Activated CD8-positive, alpha-beta memory T cell treated with anti-CD3 and anti-CD28 coated beads, Interleukin-2, amount 50 U/mL, for 1 hour (primary cell): ENCODE data around the gene C4orf51.
"Not testable (repeated sequence)": the region's sequence is repeated elsewhere in the genome, so short reads cannot be mapped to it uniquely, and the experiment has no call there.

Source experiments
- DNase-seq: peaks from one replicate; pipeline ENCODE4 v3.0.0-alpha.2; 2020; ENCODE audit errors: extremely low read depth

Gene C4orf51

DNA sequence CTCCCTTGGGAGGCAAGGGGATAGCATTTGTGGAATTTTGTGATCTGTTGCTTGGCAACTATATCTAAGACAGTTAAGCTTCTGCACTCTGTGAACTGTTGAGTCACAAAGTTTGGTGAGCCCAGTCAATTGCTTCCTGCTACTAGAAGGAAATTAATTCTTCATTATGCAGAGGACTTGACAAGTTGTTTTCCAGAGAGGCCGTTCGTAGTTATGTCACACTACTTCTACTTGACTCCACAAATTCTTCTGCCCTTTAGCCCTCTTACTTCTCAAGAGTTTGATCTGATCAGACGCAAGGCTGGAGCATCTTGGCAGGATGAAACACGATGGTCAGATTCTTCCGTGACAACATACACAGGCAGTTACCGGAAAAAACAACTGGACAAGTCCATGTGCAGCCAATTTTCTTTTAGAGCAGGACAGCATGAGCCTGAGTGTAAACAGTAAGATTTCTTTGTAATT lies at the start of gene C4orf51:
Gene C4orf51, plus strand, starts transcription at position 156 of the 465 bp plus-strand sequence. Its CDS starts 58 bp downstream, at position 214.
- no peak for DNase-seq

DNA sequence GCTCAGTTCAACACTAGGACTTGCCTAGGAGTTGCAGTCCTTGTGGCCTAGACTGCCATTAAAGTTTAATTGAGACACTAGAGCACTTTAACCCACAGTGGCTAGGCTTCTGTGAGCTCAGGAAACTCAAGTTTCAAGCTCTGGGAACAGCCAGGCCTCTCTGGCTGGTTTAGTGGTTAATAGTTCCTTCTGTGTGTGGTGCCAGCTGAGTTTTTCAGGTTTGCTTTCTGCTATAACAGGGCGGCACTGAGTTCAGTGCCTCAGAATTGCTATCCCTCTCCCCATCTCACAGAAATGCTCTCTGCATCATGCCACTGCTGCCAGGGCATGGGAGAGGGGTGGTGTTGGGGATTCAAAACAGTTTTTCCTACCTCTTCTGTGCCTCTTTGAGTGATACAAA lies 44.8 kb upstream of the C4orf51 start:
- DNase-seq, result no peak

GRCh38 chr4:145635630-145636029 lies 44.3 kb upstream of the C4orf51 start:
- no peak for DNase-seq

- DNase-seq, result no peak
These were observed 40.7 kb upstream of the C4orf51 start for GRCh38 chr4:145639186-145639698.

DNA sequence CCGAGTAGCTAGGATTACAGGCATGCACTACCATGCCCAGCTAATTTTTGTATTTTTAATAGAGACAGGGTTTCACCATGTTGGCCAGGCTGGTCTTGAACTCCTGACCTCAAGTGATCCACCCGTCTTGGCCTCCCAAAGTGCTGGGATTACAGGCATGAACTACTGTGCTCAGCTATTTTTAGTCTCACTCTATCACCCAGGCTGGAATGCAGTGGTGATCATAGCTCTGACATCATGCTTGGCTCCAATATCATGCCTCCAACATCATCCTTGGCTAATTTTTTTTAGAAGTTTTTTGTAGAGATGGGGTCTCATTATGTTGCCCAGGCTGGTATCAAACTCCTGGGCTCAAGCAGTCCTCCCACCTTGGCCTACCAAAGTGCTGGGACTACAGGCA lies 39.7 kb upstream of the C4orf51 start:
- DNase-seq, result not testable (repeated sequence)

DNA sequence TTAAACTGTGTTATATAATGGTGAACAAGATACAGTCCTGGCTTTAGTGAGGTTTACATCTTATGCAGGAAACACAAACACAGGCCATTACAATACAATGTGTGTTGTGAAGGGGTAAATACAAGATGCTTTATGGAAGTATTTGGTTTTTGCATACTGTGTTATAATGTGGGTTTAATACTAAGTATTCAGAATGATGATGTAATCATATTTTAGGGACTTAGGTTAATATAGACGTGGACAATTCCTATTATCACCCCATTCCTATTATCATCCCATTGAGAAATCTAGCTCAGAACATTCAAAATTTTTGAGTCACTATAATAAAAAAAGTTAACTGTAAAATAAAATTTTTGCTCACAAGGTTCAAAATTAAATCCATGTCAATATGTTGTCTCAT lies 36.7 kb upstream of the C4orf51 start:
- no peak for DNase-seq

- no peak for DNase-seq
These were observed 35.2 kb upstream of the C4orf51 start for GRCh38 chr4:145644699-145645098.

GRCh38 chr4:145656156-145656555 lies 23.8 kb upstream of the C4orf51 start:
- no peak for DNase-seq

DNA sequence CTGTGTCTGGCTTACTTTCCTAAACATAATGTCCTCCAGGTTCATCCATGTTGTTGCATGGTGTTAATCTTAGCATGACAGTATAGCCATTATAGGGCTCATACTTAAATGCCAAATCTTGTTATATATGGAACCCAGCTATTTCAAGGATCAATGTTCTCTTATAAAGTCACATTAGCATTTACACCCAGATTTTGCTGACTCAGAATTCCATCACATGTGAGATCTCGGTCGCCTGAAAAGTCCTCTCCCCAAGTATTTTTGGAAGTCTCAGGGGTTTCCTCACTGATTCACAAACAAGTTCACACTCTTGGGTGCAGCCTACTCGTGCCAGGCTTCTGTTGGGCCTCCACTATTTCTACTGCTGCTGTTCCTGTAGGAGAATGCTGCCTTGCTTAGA lies 19.9 kb upstream of the C4orf51 start:
- DNase-seq, result no peak

GRCh38 chr4:145663194-145663593 lies 16.8 kb upstream of the C4orf51 start:
- DNase-seq, result no peak

GRCh38 chr4:145665773-145666172 lies 14.2 kb upstream of the C4orf51 start:
- DNase-seq, result no peak

DNA sequence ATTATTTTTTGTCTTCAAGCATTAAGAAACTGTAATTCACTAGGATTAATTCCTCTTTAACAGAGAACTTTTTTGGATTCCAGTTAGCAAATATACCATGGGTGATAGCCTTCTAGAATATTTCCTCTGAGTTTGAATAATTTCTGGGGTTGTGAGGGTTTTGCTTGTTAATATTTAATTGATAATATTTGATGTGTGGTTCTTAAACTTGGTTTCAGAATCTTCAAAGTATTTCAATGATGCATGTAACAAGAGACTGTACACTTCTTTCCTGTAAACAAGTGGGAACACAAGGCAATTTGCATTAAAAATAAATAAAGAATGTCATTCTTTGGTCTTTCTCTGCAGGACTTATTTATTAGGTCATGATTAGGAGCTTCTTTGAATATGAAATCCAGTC lies 9.5 kb upstream of the C4orf51 start:
- DNase-seq, result no peak

GRCh38 chr4:145679520-145679919 lies 426 bp upstream of the C4orf51 start:
- DNase-seq, result no peak

DNA sequence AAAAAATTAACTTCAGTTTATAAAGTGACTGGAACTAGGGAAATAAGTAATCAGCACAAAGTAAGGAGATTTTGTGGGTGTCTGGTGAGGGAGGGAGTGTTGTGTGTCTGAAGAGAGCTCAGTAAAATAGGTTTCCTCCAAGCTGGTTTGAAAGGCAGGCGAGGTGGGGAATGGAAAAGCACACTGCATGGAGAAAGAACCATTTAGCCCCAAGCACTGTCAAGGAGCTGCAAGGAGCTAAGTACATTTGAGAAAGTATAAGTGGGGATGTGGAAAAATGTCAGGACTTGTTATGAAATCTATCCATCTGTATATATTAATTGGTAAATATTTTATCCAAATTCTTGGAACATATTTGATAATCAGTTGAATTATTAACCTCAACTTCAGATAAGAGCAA lies 956 bp downstream of the C4orf51 start:
- no peak for DNase-seq

DNA sequence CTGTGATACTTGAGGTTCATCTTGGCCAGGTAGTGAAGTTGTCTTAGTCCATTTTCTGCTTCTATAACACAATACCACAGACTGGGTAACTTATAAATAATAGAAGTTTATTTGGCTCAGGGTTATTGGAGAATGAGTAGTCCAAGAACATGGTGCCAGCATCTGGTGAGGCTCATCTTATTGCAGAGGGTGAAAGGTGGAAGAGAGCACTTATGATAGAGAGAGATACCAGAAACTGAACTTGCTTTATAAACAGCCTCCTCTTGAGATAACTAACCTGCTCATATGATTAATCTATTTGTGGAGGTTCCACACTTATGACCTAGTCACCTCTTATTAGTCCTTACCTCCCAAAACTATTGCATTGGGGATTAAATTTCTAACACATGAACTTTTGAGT lies 1.6 kb downstream of the C4orf51 start:
- DNase-seq, result no peak

- DNase-seq, result no peak
These were observed 2.0 kb downstream of the C4orf51 start for GRCh38 chr4:145681956-145682355.

GRCh38 chr4:145686991-145687390 lies 7.0 kb downstream of the C4orf51 start:
- DNase-seq, result no peak

GRCh38 chr4:145690610-145691009 lies 10.7 kb downstream of the C4orf51 start:
- DNase-seq, result no peak

DNA sequence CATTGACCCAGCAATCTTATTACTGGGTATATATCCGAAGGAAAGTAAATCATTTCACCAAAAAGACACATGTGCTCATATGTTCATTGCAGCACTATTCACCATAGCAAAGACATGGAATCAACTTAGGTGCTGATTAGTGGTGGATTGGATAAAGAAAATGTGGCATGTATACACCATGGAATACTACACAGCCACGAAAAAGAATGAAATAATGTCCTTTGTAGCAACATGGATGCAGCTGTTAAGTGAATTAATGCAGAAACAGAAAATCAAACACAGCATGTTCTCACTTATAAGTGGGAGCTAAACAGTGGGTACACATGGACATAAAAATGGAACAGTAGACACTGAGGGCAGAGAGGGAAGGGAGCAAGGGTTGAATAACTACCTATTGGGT lies 11.5 kb downstream of the C4orf51 start:
- DNase-seq, result not testable (repeated sequence)

GRCh38 chr4:145694929-145695328 lies 15.0 kb downstream of the C4orf51 start:
- DNase-seq, result no peak

- no peak for DNase-seq
These were observed 17.4 kb downstream of the C4orf51 start for GRCh38 chr4:145697332-145697731.

GRCh38 chr4:145698507-145698906 lies 18.6 kb downstream of the C4orf51 start:
- no peak for DNase-seq

- no peak for DNase-seq
These were observed 24.0 kb downstream of the C4orf51 start for GRCh38 chr4:145703850-145704497.

GRCh38 chr4:145709336-145709735 lies 29.4 kb downstream of the C4orf51 start:
- DNase-seq, result no peak
